Erythroblast (primary cell): ENCODE measurements around the gene CDC26.

ENCODE experiments used
- GATA1 ChIP-seq: IDR thresholded peaks from 2 replicates; pipeline ENCODE4 v1.6.1; 2011; ENCODE audit warnings: low read depth, mild to moderate bottlenecking, control low read depth, low read length, moderate library complexity
- POLR2A ChIP-seq: IDR thresholded peaks from 2 replicates; pipeline ENCODE4 v1.6.1; 2011; ENCODE audit warnings: mild to moderate bottlenecking, low read length

- TF ChIP-seq POLR2A (peak; percentile 98), GATA1 (no peak)
Measured at GRCh38 chr9:113275157-113276131, at the start of gene CDC26, which contains the start of gene PRPF4.
